ENCODE measurements around the gene SEC11A. TPM values are rescaled to one million over a fixed set of nuclear protein-coding genes. Genes with fewer than 3 reads are reported as not detected.

SEC11A gene
- total RNA-seq, 1 donor: 117 TPM

DNA sequence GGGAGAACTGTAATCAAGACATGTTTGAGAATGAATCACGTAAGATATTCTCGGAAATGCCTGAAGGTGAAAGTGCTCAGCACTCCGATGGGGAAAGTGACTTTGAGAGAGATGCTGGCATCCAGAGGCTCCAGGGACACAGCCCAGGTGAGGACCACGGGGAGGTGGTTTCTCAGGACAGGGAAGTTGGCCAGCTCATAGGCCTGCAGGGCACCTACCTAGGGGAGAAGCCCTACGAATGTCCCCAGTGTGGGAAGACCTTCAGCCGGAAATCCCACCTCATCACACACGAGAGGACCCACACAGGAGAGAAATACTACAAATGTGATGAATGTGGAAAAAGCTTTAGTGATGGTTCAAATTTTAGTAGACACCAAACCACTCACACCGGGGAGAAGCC, 95.3 kb downstream of the SEC11A start:
- Histone ChIP-seq H3K4me1 (ENCODE audit: insufficient read depth, low read length) (peaks cover 13% of the 10 kb centered on the region), H3K9me3 (ENCODE audit: low read depth, low read length) (peaks cover 20% of the 10 kb centered on the region), H3K4me3 (ENCODE audit: low read length) (no peak overlapping the region), H3K27me3 (ENCODE audit: insufficient read depth, low read length) (no peaks in the 10 kb centered on the region)

Other genes with a start within 250 kb of the SEC11A start
- gene ZSCAN2, start 115.1 kb downstream of the SEC11A start, total RNA-seq: 5.7 TPM
- gene WDR73, start 61.9 kb downstream of the SEC11A start, total RNA-seq: 17.8 TPM
- 1.5 TPM for gene NMB, start 57.9 kb downstream of the SEC11A start, total RNA-seq
- 20.1 TPM for gene ZNF592, start 32.5 kb upstream of the SEC11A start, total RNA-seq
- gene ALPK3, start 101.2 kb upstream of the SEC11A start, total RNA-seq: 0.10 TPM
- gene SLC28A1, start 168.5 kb upstream of the SEC11A start, total RNA-seq: not detected